K562 (cell line): Measurements from ENCODE around the gene B9D2. TPM values are rescaled to one million over a fixed set of nuclear protein-coding genes. Genes with fewer than 3 reads are reported as not detected.

Experiments used
- EZH2 ChIP-seq: IDR thresholded peaks from 2 replicates; pipeline ENCODE4 v1.6.1; 2012; ENCODE audit warnings: low read depth, mild to moderate bottlenecking, inconsistent platforms, low read length, borderline replicate concordance
- HCFC1 ChIP-seq: IDR thresholded peaks from 2 replicates; pipeline ENCODE4 v1.6.1; 2012; ENCODE audit warnings: low read depth, low read length, improper control_type of control experiment
- KAT2B ChIP-seq: IDR thresholded peaks from one replicate; pipeline ENCODE4 v1.6.1; 2012; ENCODE audit warnings: low read depth, mild to moderate bottlenecking, control low read depth, inconsistent platforms, low read length, moderate library complexity
- KDM4B ChIP-seq, 2 experiments: fragments of 450-650 bp in 1 of 2; sonication (generic) in 1 of 2; IDR thresholded peaks; 2 replicates each; pipeline ENCODE4 v1.6.1; 2016 to 2017; ENCODE audit warnings: borderline replicate concordance in 2 of 2, antibody characterized with exemption in 1 of 2, low read depth in 1 of 2, mild to moderate bottlenecking in 1 of 2
- MAFF ChIP-seq: IDR thresholded peaks from 2 replicates; pipeline ENCODE4 v1.6.1; 2012; ENCODE audit warnings: low read length, improper control_type of control experiment
- MTA1 ChIP-seq: fragments of 450-650 bp; IDR thresholded peaks from 2 replicates; pipeline ENCODE4 v1.6.1; 2017; ENCODE audit warnings: borderline replicate concordance
- MYNN ChIP-seq, 2 experiments: sonication (generic); formaldehyde crosslinking in 1 of 2; IDR thresholded peaks; 2 replicates each; pipeline versions ENCODE4 v1.5.0 to v1.6.1; 2016 to 2020; ENCODE audit warnings: antibody characterized with exemption in 1 of 2, missing genetic modification reagents in 1 of 2
- NCOA6 ChIP-seq: fragments of 450-650 bp; IDR thresholded peaks from 2 replicates; pipeline ENCODE4 v1.6.1; 2017; ENCODE audit warnings: mild to moderate bottlenecking
- NELFE ChIP-seq: IDR thresholded peaks from 2 replicates; pipeline ENCODE4 v1.6.1; 2011; ENCODE audit warnings: mild to moderate bottlenecking; ENCODE audit not compliant: insufficient read depth, insufficient read length
- SAFB ChIP-seq: fragments of 200-400 bp; formaldehyde crosslinking; IDR thresholded peaks from 2 replicates; pipeline ENCODE4 v1.6.1; 2017; ENCODE audit warnings: low read depth, low read length, borderline replicate concordance
- SOX6 ChIP-seq: fragments of 450-650 bp; IDR thresholded peaks from 2 replicates; pipeline ENCODE4 v1.6.1; 2014; ENCODE audit warnings: mild to moderate bottlenecking
- ZNF224 ChIP-seq: sonication (generic); formaldehyde crosslinking; IDR thresholded peaks from 2 replicates; pipeline ENCODE4 v1.8.0; 2022; ENCODE audit warnings: mild to moderate bottlenecking, missing genetic modification reagents
- ZNF586 ChIP-seq: fragments of 450-650 bp; formaldehyde crosslinking; conservative IDR thresholded peaks from 2 replicates; pipeline ENCODE4 v1.4.0; 2020; ENCODE audit warnings: mild to moderate bottlenecking, moderate library complexity
- polyA plus RNA-seq, 8 experiments: library from polyadenylated mRNA; depleted of rRNA in 4 of 8; stranded (reverse) in 5 of 8; unstranded in 3 of 8; fragments of >200 nt; fragmentation: Nextera tagmentation in 2 of 8; fragmentation: Illumina TruSeq in 1 of 8; extraction: Ambion mirVana in 2 of 8; extraction: Trizol in 1 of 8; gene quantifications; 2 replicates each; pipeline versions ENCODE4 v1.2.1 to v1.2.3, GENCODE V29; 2011 to 2014; ENCODE audit warnings: inconsistent platforms in 1 of 8, missing spikeins in 1 of 8
- total RNA-seq, 7 experiments: library from RNA; depleted of rRNA in 6 of 7; stranded (reverse); fragments of >200 nt in 6 of 7; fragmentation: Illumina TruSeq in 2 of 7; extraction: Trizol in 2 of 7; gene quantifications; 2 replicates each; pipeline versions ENCODE4 v1.2.1 to v1.2.3, GENCODE V29; 2011 to 2021; ENCODE audit warnings: low replicate concordance in 1 of 7
- TF ChIP-seq, protein P1 (sequence below): fragments of 250-450 bp; sonication (Bioruptor Pico); IDR thresholded peaks from 2 replicates; pipeline ENCODE4 v1.5.0; 2022; ENCODE audit warnings: mild to moderate bottlenecking
- TF ChIP-seq, protein P2 (sequence below): fragments of 450-650 bp; formaldehyde crosslinking; IDR thresholded peaks from 2 replicates; pipeline ENCODE4 v1.4.0; 2020; ENCODE audit warnings: mild to moderate bottlenecking, moderate library complexity
- TF ChIP-seq, protein P3 (sequence below): sonication (generic); formaldehyde crosslinking; IDR thresholded peaks from 2 replicates; pipeline ENCODE4 v1.8.0; 2022; ENCODE audit warnings: mild to moderate bottlenecking, missing genetic modification reagents, borderline replicate concordance
- TF ChIP-seq, protein P4 (sequence below): fragments of 250-450 bp; sonication (Bioruptor Pico); IDR thresholded peaks from 2 replicates; pipeline ENCODE4 v1.5.1; 2021; ENCODE audit warnings: mild to moderate bottlenecking
- TF ChIP-seq, protein P5 (sequence below): fragments of 250-450 bp; sonication (Bioruptor Pico); IDR thresholded peaks from 2 replicates; pipeline ENCODE4 v1.4.0; 2020; ENCODE audit warnings: borderline replicate concordance

Gene B9D2
- total and polyA plus RNA-seq, 9 of the 15 experiments (the other 6 are each of a cell fraction or from before 2014, with no cell fraction given) = 0.83 to 6.9 (median 2.8) TPM

DNA sequence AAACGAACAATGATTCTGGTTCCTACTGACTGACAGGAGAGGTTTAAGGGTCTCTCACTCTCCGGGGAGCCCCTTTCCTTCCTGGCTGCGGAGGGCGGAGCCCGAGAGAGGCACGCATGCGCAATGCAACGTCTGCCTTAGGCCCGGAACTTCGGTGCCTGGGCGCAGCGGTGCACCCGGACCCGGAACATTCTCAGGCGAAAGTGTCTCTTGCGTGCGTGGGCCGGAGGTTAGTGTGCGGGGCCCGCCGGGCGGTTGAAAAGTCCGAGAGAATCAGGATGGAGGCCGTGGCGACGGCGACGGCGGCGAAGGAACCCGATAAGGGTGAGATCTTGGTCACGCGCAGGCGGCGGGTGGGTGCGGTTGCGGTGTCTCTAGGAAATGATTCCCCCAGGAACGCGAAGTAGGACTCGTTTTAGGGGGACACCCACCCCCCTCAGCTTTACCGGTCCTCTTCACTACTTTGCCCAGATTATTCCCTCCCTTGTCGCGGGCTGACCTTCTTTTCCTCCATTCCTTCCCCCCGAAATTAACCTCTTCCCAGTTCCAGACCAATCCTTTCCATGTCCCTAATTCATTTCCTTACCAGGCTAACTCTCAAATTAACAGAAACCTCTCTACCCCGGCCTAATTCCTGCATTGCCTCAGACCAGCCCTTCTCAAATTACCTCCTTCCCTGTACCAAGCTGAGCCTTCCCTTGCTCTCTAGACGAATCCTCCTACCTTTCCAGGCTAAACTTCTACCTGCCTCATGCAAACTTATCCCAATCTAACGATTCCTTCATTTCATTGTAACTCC is 53.7 kb downstream of the B9D2 start, which contains the start of gene CCDC97 (continued):
- TF ChIP-seq, protein P1, sequence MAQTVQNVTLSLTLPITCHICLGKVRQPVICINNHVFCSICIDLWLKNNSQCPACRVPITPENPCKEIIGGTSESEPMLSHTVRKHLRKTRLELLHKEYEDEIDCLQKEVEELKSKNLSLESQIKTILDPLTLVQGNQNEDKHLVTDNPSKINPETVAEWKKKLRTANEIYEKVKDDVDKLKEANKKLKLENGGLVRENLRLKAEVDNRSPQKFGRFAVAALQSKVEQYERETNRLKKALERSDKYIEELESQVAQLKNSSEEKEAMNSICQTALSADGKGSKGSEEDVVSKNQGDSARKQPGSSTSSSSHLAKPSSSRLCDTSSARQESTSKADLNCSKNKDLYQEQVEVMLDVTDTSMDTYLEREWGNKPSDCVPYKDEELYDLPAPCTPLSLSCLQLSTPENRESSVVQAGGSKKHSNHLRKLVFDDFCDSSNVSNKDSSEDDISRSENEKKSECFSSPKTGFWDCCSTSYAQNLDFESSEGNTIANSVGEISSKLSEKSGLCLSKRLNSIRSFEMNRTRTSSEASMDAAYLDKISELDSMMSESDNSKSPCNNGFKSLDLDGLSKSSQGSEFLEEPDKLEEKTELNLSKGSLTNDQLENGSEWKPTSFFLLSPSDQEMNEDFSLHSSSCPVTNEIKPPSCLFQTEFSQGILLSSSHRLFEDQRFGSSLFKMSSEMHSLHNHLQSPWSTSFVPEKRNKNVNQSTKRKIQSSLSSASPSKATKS (CRISPR knock-in tag) = no peak
- TF ChIP-seq, protein P2, sequence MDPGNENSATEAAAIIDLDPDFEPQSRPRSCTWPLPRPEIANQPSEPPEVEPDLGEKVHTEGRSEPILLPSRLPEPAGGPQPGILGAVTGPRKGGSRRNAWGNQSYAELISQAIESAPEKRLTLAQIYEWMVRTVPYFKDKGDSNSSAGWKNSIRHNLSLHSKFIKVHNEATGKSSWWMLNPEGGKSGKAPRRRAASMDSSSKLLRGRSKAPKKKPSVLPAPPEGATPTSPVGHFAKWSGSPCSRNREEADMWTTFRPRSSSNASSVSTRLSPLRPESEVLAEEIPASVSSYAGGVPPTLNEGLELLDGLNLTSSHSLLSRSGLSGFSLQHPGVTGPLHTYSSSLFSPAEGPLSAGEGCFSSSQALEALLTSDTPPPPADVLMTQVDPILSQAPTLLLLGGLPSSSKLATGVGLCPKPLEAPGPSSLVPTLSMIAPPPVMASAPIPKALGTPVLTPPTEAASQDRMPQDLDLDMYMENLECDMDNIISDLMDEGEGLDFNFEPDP (CRISPR knock-in tag) = no peak
- TF ChIP-seq, protein P3, sequence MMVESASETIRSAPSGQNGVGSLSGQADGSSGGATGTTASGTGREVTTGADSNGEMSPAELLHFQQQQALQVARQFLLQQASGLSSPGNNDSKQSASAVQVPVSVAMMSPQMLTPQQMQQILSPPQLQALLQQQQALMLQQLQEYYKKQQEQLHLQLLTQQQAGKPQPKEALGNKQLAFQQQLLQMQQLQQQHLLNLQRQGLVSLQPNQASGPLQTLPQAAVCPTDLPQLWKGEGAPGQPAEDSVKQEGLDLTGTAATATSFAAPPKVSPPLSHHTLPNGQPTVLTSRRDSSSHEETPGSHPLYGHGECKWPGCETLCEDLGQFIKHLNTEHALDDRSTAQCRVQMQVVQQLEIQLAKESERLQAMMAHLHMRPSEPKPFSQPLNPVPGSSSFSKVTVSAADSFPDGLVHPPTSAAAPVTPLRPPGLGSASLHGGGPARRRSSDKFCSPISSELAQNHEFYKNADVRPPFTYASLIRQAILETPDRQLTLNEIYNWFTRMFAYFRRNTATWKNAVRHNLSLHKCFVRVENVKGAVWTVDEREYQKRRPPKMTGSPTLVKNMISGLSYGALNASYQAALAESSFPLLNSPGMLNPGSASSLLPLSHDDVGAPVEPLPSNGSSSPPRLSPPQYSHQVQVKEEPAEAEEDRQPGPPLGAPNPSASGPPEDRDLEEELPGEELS (CRISPR knock-in tag) = no peak
- TF ChIP-seq, protein P4, sequence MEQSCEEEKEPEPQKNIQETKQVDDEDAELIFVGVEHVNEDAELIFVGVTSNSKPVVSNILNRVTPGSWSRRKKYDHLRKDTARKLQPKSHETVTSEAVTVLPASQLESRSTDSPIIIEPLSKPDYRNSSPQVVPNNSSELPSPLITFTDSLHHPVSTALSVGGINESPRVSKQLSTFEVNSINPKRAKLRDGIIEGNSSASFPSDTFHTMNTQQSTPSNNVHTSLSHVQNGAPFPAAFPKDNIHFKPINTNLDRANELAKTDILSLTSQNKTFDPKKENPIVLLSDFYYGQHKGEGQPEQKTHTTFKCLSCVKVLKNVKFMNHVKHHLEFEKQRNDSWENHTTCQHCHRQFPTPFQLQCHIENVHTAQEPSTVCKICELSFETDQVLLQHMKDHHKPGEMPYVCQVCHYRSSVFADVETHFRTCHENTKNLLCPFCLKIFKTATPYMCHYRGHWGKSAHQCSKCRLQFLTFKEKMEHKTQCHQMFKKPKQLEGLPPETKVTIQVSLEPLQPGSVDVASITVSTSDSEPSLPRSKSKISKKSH (CRISPR knock-in tag) = no peak
- TF ChIP-seq SAFB (peak; percentile 93), ZNF586 (CRISPR knock-in tag) (no peak), NCOA6 (no peak), NELFE (peak; percentile 46), MAFF (no peak), MTA1 (peak; percentile 88), KDM4B (IDR thresholded peaks at IDR 0.05; ENCODE audit: borderline replicate concordance in 2 of 2, low read depth in 1 of 2) (peak in 1 of 2 experiments; percentile 88; a peak in 1 of 4 replicates), MYNN (IDR thresholded peaks at IDR 0.05) (peak; percentile 86), MYNN (CRISPR knock-in tag; IDR thresholded peaks at IDR 0.05) (no peak), EZH2 (no peak), SOX6 (peak; percentile 75), KAT2B (no peak), ZNF224 (CRISPR knock-in tag) (no peak), HCFC1 (peak; percentile 75)
- TF ChIP-seq, protein P5, sequence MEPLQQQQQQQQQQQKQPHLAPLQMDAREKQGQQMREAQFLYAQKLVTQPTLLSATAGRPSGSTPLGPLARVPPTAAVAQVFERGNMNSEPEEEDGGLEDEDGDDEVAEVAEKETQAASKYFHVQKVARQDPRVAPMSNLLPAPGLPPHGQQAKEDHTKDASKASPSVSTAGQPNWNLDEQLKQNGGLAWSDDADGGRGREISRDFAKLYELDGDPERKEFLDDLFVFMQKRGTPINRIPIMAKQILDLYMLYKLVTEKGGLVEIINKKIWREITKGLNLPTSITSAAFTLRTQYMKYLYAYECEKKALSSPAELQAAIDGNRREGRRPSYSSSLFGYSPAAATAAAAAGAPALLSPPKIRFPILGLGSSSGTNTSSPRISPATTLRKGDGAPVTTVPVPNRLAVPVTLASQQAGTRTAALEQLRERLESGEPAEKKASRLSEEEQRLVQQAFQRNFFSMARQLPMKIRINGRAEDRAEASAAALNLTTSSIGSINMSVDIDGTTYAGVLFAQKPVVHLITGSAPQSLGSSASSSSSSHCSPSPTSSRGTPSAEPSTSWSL (CRISPR knock-in tag) = no peak
